Gastrocnemius medialis (tissue), 4 donors: ENCODE results near the gene C1orf122. TPM values are rescaled to one million over a fixed set of nuclear protein-coding genes. Genes with fewer than 3 reads are reported as not detected.

Experiments used
- ATAC-seq, 2 donors: fragments of 150-250 bp; one replicate each; pipeline ENCODE4 v1.9.1; 2016
- DNase-seq, 2 donors: peaks; one replicate each; pipeline ENCODE4 v3.0.0-alpha.2; 2019
- H3K27ac ChIP-seq, 4 donors: fragments of 200-600 bp; sonication (generic); 1 replicate in 1 of 4; 2 replicates in 3 of 4; pipeline ENCODE4 v1.5.1; 2016 to 2018; ENCODE audit warnings: mild to moderate bottlenecking in 2 of 4, moderate library complexity in 1 of 4
- H3K27me3 ChIP-seq, 3 donors: fragments of 200-600 bp; sonication (generic) in 2 of 3; 1 replicate in 1 of 3; 2 replicates in 2 of 3; pipeline versions ENCODE4 v1.5.1 to v1.6.0; 2016 to 2019; ENCODE audit warnings: mild to moderate bottlenecking in 1 of 3, moderate library complexity in 1 of 3
- H3K36me3 ChIP-seq, 2 donors: fragments of 200-600 bp; sonication (generic) in 1 of 2; one replicate each; pipeline ENCODE4 v1.5.1; 2017 to 2018
- H3K4me1 ChIP-seq, 2 donors: fragments of 200-600 bp; sonication (generic) in 1 of 2; one replicate each; pipeline ENCODE4 v1.5.1; 2016 to 2017; ENCODE audit warnings: mild to moderate bottlenecking in 2 of 2
- H3K4me3 ChIP-seq, 4 donors: fragments of 200-600 bp; sonication (generic) in 3 of 4; 1 replicate in 1 of 4; 2 replicates in 3 of 4; pipeline ENCODE4 v1.5.1; 2016 to 2019; ENCODE audit warnings: mild to moderate bottlenecking in 2 of 4
- H3K9me3 ChIP-seq, 3 donors: fragments of 200-600 bp; sonication (generic) in 2 of 3; 1 replicate in 1 of 3; 2 replicates in 2 of 3; pipeline ENCODE4 v1.5.1; 2016 to 2019
- CTCF ChIP-seq, 5 experiments: fragments of 450-650 bp in 3 of 5; fragments of 200-600 bp in 2 of 5; sonication (generic) in 2 of 5; IDR thresholded peaks in 4 of 5; conservative IDR thresholded peaks in 1 of 5; 1 replicate in 4 of 5; 2 replicates in 1 of 5; pipeline ENCODE4 v1.5.1; 2016 to 2019; ENCODE audit warnings: antibody characterized with exemption in 5 of 5, mild to moderate bottlenecking in 3 of 5, moderate library complexity in 3 of 5
- POLR2A ChIP-seq, 2 donors: fragments of 450-650 bp; IDR thresholded peaks; one replicate each; pipeline ENCODE4 v1.6.1; 2017; ENCODE audit warnings: antibody characterized with exemption in 2 of 2, mild to moderate bottlenecking in 2 of 2, moderate library complexity in 2 of 2
- in situ Hi-C, 4 donors: fragments of 200-750 bp; cut with MboI; loops; one replicate each; pipeline versions ENCODE4 v1.15.0 to v1.8.0; 2017; ENCODE audit warnings: low sequenced_read_pairs in 4 of 4
- intact Hi-C: fragments of 100-400 bp; cut with DNase I; formaldehyde crosslinking; loops from one replicate; pipeline ENCODE4 v1.15.1; 2023; ENCODE audit warnings: low total_unique reads
- total RNA-seq, 4 donors: library from RNA; depleted of rRNA; stranded (reverse); fragments of >200 nt; gene quantifications; one replicate each; pipeline versions ENCODE4 v1.1.0 to v1.2.3, GENCODE V29; 2016

C1orf122 gene
- total RNA-seq, 4 donors from 2014 or later = 41.2 to 96.0 (median 56.8) TPM

GRCh38 chr1:37839676-37840075 lies 32.1 kb downstream of the C1orf122 start:
- TF ChIP-seq CTCF (IDR thresholded peaks at IDR 0.05 in 4 of 5, conservative IDR thresholded peaks at IDR 0.05 in 1 of 5) = no peak
- TF ChIP-seq POLR2A (IDR thresholded peaks at IDR 0.05) = no peak
- intact Hi-C loops = no loop called here
- H3K4me3 ChIP-seq = no peak overlapping the region
- ATAC-seq (no peak), DNase-seq (no peak)
- H3K4me1 ChIP-seq = no peaks in the 10 kb centered on the region
- in situ Hi-C loops = no loop called here
- H3K27ac ChIP-seq = no peak overlapping the region
- peaks cover 0 to 46% of the 10 kb centered on the region in 2 donors for H3K36me3 ChIP-seq
- H3K27me3 ChIP-seq = no peaks in the 10 kb centered on the region
- H3K9me3 ChIP-seq = no peaks in the 10 kb centered on the region

GRCh38 chr1:37840711-37841110 lies 33.1 kb downstream of the C1orf122 start:
- Histone ChIP-seq H3K27ac (no peak overlapping the region), H3K4me1 (no peaks in the 10 kb centered on the region), H3K4me3 (no peak overlapping the region), H3K36me3 (peaks cover 0 to 36% of the 10 kb centered on the region in 2 donors), H3K9me3 (no peaks in the 10 kb centered on the region), H3K27me3 (no peaks in the 10 kb centered on the region)
- in situ Hi-C loops (no loop called here), intact Hi-C loops (no loop called here)
- TF ChIP-seq POLR2A (IDR thresholded peaks at IDR 0.05) (no peak), CTCF (IDR thresholded peaks at IDR 0.05 in 4 of 5, conservative IDR thresholded peaks at IDR 0.05 in 1 of 5) (no peak)
- ATAC-seq (no peak), DNase-seq (no peak)

- Histone ChIP-seq H3K9me3 (no peaks in the 10 kb centered on the region), H3K27me3 (no peaks in the 10 kb centered on the region), H3K36me3 (peaks cover 0 to 34% of the 10 kb centered on the region in 2 donors), H3K27ac (no peak overlapping the region), H3K4me1 (no peaks in the 10 kb centered on the region), H3K4me3 (no peak overlapping the region)
- in situ Hi-C loops (no loop called here), intact Hi-C loops (no loop called here)
- TF ChIP-seq POLR2A (IDR thresholded peaks at IDR 0.05) (no peak), CTCF (IDR thresholded peaks at IDR 0.05 in 4 of 5, conservative IDR thresholded peaks at IDR 0.05 in 1 of 5) (no peak)
- ATAC-seq (no peak), DNase-seq (no peak)
Measured at GRCh38 chr1:37841652-37842051, 34.1 kb downstream of the C1orf122 start.

GRCh38 chr1:37844536-37844935 lies 36.9 kb downstream of the C1orf122 start:
- no peaks in the 10 kb centered on the region for H3K9me3 ChIP-seq
- H3K36me3 ChIP-seq = peaks cover 0 to 6% of the 10 kb centered on the region in 2 donors
- TF ChIP-seq POLR2A (IDR thresholded peaks at IDR 0.05) = no peak
- TF ChIP-seq CTCF (IDR thresholded peaks at IDR 0.05 in 4 of 5, conservative IDR thresholded peaks at IDR 0.05 in 1 of 5) = no peak
- no peak overlapping the region for H3K4me3 ChIP-seq
- no peaks in the 10 kb centered on the region for H3K4me1 ChIP-seq
- no peaks in the 10 kb centered on the region for H3K27me3 ChIP-seq
- intact Hi-C loops (no loop called here), in situ Hi-C loops (no loop called here)
- DNase-seq = no peak
- no peak overlapping the region for H3K27ac ChIP-seq
- no peak for ATAC-seq

- Histone ChIP-seq H3K9me3 (no peaks in the 10 kb centered on the region), H3K27ac (no peak overlapping the region), H3K4me3 (no peak overlapping the region), H3K4me1 (no peaks in the 10 kb centered on the region), H3K27me3 (no peaks in the 10 kb centered on the region), H3K36me3 (no peaks in the 10 kb centered on the region)
- ATAC-seq (no peak), DNase-seq (no peak)
- TF ChIP-seq CTCF (IDR thresholded peaks at IDR 0.05 in 4 of 5, conservative IDR thresholded peaks at IDR 0.05 in 1 of 5) (no peak), POLR2A (IDR thresholded peaks at IDR 0.05) (no peak)
- in situ Hi-C loops (no loop called here), intact Hi-C loops (no loop called here)
Measured at GRCh38 chr1:37845049-37845646, 37.6 kb downstream of the C1orf122 start.
